K562 (cell line): ENCODE measurements around the gene LYRM1. TPM values are rescaled to one million over a fixed set of nuclear protein-coding genes. Genes with fewer than 3 reads are reported as not detected.

Experiments used
- FOSL1 ChIP-seq: fragments of 200-800 bp; sonication (Bioruptor generic); conservative IDR thresholded peaks from 2 replicates; pipeline ENCODE4 v1.6.1; 2016; ENCODE audit warnings: missing genetic modification characterization, missing compliant biosample characterization
- HEY1 ChIP-seq: fragments of 250-450 bp; sonication (Bioruptor Pico); IDR thresholded peaks from 2 replicates; pipeline ENCODE4 v1.5.0; 2020; ENCODE audit warnings: mild to moderate bottlenecking, moderate library complexity, borderline replicate concordance
- LCOR ChIP-seq: sonication (generic); formaldehyde crosslinking; IDR thresholded peaks from 2 replicates; pipeline ENCODE4 v1.8.0; 2022; ENCODE audit warnings: mild to moderate bottlenecking, missing genetic modification reagents
- NR2F6 ChIP-seq: fragments of 450-650 bp; formaldehyde crosslinking; IDR thresholded peaks from 2 replicates; pipeline ENCODE4 v1.4.0; 2020; ENCODE audit warnings: mild to moderate bottlenecking
- STAG1 ChIP-seq: sonication (generic); formaldehyde crosslinking; IDR thresholded peaks from 2 replicates; pipeline ENCODE4 v1.5.0; 2020; ENCODE audit warnings: missing genetic modification reagents, borderline replicate concordance
- ZFX ChIP-seq: sonication (generic); formaldehyde crosslinking; IDR thresholded peaks from 2 replicates; pipeline ENCODE4 v1.8.0; 2022; ENCODE audit warnings: mild to moderate bottlenecking, missing genetic modification reagents, moderate library complexity
- ZNF717 ChIP-seq: fragments of 250-450 bp; sonication (Bioruptor Pico); IDR thresholded peaks from 2 replicates; pipeline ENCODE4 v1.5.0; 2021
- polyA plus RNA-seq, 8 experiments: library from polyadenylated mRNA; depleted of rRNA in 4 of 8; stranded (reverse) in 5 of 8; unstranded in 3 of 8; fragments of >200 nt; fragmentation: Nextera tagmentation in 2 of 8; fragmentation: Illumina TruSeq in 1 of 8; extraction: Ambion mirVana in 2 of 8; extraction: Trizol in 1 of 8; gene quantifications; 2 replicates each; pipeline versions ENCODE4 v1.2.1 to v1.2.3, GENCODE V29; 2011 to 2014; ENCODE audit warnings: inconsistent platforms in 1 of 8, missing spikeins in 1 of 8
- total RNA-seq, 7 experiments: library from RNA; depleted of rRNA in 6 of 7; stranded (reverse); fragments of >200 nt in 6 of 7; fragmentation: Illumina TruSeq in 2 of 7; extraction: Trizol in 2 of 7; gene quantifications; 2 replicates each; pipeline versions ENCODE4 v1.2.1 to v1.2.3, GENCODE V29; 2011 to 2021; ENCODE audit warnings: low replicate concordance in 1 of 7
- TF ChIP-seq, protein P1 (sequence below): fragments of 450-650 bp; IDR thresholded peaks from 2 replicates; pipeline ENCODE4 v1.6.1; 2016; ENCODE audit warnings: mild to moderate bottlenecking, moderate library complexity
- TF ChIP-seq, protein P2 (sequence below), 2 experiments: fragments of 450-650 bp; IDR thresholded peaks; 2 replicates each; pipeline ENCODE4 v1.6.1; 2018; ENCODE audit warnings: mild to moderate bottlenecking in 2 of 2, low read depth in 1 of 2; ENCODE audit not compliant: partially characterized antibody in 2 of 2
- TF ChIP-seq, protein P3 (sequence below): fragments of 250-450 bp; sonication (Bioruptor Pico); IDR thresholded peaks from 2 replicates; pipeline ENCODE4 v1.8.0; 2022; ENCODE audit warnings: moderate library complexity, mild to moderate bottlenecking, inconsistent platforms

LYRM1 gene
- total and polyA plus RNA-seq, 9 of the 15 experiments (the other 6 are each of a cell fraction or from before 2014, with no cell fraction given): 17.5 to 44.1 (median 32.7) TPM

DNA sequence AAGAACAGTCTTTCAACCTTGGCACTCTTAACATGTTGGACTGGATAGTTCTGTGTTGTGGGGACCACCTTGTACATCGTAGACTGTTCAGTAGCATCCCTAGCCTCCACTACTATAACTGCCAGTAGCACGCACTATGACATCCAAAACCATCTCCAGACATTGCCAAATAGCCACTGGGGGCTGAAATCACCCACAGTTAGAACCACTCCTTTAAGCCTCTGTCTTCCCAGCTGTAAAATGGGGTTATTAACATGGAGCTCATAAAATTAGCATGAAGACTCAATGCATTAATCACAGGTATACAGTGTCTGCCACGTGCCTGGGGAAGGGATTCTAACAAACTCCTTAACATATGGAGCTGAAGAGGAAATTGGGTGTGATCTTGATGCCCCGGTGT lies 49.7 kb downstream of the LYRM1 start (continued):
- TF ChIP-seq, protein P1, sequence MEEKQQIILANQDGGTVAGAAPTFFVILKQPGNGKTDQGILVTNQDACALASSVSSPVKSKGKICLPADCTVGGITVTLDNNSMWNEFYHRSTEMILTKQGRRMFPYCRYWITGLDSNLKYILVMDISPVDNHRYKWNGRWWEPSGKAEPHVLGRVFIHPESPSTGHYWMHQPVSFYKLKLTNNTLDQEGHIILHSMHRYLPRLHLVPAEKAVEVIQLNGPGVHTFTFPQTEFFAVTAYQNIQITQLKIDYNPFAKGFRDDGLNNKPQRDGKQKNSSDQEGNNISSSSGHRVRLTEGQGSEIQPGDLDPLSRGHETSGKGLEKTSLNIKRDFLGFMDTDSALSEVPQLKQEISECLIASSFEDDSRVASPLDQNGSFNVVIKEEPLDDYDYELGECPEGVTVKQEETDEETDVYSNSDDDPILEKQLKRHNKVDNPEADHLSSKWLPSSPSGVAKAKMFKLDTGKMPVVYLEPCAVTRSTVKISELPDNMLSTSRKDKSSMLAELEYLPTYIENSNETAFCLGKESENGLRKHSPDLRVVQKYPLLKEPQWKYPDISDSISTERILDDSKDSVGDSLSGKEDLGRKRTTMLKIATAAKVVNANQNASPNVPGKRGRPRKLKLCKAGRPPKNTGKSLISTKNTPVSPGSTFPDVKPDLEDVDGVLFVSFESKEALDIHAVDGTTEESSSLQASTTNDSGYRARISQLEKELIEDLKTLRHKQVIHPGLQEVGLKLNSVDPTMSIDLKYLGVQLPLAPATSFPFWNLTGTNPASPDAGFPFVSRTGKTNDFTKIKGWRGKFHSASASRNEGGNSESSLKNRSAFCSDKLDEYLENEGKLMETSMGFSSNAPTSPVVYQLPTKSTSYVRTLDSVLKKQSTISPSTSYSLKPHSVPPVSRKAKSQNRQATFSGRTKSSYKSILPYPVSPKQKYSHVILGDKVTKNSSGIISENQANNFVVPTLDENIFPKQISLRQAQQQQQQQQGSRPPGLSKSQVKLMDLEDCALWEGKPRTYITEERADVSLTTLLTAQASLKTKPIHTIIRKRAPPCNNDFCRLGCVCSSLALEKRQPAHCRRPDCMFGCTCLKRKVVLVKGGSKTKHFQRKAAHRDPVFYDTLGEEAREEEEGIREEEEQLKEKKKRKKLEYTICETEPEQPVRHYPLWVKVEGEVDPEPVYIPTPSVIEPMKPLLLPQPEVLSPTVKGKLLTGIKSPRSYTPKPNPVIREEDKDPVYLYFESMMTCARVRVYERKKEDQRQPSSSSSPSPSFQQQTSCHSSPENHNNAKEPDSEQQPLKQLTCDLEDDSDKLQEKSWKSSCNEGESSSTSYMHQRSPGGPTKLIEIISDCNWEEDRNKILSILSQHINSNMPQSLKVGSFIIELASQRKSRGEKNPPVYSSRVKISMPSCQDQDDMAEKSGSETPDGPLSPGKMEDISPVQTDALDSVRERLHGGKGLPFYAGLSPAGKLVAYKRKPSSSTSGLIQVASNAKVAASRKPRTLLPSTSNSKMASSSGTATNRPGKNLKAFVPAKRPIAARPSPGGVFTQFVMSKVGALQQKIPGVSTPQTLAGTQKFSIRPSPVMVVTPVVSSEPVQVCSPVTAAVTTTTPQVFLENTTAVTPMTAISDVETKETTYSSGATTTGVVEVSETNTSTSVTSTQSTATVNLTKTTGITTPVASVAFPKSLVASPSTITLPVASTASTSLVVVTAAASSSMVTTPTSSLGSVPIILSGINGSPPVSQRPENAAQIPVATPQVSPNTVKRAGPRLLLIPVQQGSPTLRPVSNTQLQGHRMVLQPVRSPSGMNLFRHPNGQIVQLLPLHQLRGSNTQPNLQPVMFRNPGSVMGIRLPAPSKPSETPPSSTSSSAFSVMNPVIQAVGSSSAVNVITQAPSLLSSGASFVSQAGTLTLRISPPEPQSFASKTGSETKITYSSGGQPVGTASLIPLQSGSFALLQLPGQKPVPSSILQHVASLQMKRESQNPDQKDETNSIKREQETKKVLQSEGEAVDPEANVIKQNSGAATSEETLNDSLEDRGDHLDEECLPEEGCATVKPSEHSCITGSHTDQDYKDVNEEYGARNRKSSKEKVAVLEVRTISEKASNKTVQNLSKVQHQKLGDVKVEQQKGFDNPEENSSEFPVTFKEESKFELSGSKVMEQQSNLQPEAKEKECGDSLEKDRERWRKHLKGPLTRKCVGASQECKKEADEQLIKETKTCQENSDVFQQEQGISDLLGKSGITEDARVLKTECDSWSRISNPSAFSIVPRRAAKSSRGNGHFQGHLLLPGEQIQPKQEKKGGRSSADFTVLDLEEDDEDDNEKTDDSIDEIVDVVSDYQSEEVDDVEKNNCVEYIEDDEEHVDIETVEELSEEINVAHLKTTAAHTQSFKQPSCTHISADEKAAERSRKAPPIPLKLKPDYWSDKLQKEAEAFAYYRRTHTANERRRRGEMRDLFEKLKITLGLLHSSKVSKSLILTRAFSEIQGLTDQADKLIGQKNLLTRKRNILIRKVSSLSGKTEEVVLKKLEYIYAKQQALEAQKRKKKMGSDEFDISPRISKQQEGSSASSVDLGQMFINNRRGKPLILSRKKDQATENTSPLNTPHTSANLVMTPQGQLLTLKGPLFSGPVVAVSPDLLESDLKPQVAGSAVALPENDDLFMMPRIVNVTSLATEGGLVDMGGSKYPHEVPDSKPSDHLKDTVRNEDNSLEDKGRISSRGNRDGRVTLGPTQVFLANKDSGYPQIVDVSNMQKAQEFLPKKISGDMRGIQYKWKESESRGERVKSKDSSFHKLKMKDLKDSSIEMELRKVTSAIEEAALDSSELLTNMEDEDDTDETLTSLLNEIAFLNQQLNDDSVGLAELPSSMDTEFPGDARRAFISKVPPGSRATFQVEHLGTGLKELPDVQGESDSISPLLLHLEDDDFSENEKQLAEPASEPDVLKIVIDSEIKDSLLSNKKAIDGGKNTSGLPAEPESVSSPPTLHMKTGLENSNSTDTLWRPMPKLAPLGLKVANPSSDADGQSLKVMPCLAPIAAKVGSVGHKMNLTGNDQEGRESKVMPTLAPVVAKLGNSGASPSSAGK: no peak
- TF ChIP-seq ZNF717: no peak
- no peak for TF ChIP-seq LCOR (CRISPR knock-in tag)
- TF ChIP-seq, protein P2, sequence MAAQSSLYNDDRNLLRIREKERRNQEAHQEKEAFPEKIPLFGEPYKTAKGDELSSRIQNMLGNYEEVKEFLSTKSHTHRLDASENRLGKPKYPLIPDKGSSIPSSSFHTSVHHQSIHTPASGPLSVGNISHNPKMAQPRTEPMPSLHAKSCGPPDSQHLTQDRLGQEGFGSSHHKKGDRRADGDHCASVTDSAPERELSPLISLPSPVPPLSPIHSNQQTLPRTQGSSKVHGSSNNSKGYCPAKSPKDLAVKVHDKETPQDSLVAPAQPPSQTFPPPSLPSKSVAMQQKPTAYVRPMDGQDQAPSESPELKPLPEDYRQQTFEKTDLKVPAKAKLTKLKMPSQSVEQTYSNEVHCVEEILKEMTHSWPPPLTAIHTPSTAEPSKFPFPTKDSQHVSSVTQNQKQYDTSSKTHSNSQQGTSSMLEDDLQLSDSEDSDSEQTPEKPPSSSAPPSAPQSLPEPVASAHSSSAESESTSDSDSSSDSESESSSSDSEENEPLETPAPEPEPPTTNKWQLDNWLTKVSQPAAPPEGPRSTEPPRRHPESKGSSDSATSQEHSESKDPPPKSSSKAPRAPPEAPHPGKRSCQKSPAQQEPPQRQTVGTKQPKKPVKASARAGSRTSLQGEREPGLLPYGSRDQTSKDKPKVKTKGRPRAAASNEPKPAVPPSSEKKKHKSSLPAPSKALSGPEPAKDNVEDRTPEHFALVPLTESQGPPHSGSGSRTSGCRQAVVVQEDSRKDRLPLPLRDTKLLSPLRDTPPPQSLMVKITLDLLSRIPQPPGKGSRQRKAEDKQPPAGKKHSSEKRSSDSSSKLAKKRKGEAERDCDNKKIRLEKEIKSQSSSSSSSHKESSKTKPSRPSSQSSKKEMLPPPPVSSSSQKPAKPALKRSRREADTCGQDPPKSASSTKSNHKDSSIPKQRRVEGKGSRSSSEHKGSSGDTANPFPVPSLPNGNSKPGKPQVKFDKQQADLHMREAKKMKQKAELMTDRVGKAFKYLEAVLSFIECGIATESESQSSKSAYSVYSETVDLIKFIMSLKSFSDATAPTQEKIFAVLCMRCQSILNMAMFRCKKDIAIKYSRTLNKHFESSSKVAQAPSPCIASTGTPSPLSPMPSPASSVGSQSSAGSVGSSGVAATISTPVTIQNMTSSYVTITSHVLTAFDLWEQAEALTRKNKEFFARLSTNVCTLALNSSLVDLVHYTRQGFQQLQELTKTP (IDR thresholded peaks at IDR 0.05; ENCODE audit: low read depth in 1 of 2, partially characterized antibody in 2 of 2): no peak
- TF ChIP-seq, protein P3, sequence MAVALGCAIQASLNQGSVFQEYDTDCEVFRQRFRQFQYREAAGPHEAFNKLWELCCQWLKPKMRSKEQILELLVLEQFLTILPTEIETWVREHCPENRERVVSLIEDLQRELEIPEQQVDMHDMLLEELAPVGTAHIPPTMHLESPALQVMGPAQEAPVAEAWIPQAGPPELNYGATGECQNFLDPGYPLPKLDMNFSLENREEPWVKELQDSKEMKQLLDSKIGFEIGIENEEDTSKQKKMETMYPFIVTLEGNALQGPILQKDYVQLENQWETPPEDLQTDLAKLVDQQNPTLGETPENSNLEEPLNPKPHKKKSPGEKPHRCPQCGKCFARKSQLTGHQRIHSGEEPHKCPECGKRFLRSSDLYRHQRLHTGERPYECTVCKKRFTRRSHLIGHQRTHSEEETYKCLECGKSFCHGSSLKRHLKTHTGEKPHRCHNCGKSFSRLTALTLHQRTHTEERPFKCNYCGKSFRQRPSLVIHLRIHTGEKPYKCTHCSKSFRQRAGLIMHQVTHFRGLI (CRISPR knock-in tag): no peak
- TF ChIP-seq ZFX (CRISPR knock-in tag): no peak
- no peak for TF ChIP-seq HEY1 (CRISPR knock-in tag)
- no peak for TF ChIP-seq STAG1 (CRISPR knock-in tag)
- TF ChIP-seq FOSL1 (tag): no peak
- TF ChIP-seq NR2F6 (CRISPR knock-in tag): no peak
